LNCaP clone FGC (cell line): Measurements from ENCODE around the gene GAB2.

Source experiments
- DNase-seq: peaks from one replicate; pipeline ENCODE4 v3.0.0-alpha.2; 2011; ENCODE audit warnings: low read depth
- H3K4me3 ChIP-seq: 2 replicates; pipeline ENCODE4 v1.5.1; 2011; ENCODE audit warnings: mild to moderate bottlenecking, low read depth, low read length, control low read depth
- TF ChIP-seq, protein P1 (sequence below): IDR thresholded peaks from 2 replicates; pipeline ENCODE4 v1.5.1; 2012; ENCODE audit warnings: mild to moderate bottlenecking; ENCODE audit not compliant: control insufficient read depth, insufficient read depth; ENCODE audit errors: extremely low read depth

GAB2 gene

DNA sequence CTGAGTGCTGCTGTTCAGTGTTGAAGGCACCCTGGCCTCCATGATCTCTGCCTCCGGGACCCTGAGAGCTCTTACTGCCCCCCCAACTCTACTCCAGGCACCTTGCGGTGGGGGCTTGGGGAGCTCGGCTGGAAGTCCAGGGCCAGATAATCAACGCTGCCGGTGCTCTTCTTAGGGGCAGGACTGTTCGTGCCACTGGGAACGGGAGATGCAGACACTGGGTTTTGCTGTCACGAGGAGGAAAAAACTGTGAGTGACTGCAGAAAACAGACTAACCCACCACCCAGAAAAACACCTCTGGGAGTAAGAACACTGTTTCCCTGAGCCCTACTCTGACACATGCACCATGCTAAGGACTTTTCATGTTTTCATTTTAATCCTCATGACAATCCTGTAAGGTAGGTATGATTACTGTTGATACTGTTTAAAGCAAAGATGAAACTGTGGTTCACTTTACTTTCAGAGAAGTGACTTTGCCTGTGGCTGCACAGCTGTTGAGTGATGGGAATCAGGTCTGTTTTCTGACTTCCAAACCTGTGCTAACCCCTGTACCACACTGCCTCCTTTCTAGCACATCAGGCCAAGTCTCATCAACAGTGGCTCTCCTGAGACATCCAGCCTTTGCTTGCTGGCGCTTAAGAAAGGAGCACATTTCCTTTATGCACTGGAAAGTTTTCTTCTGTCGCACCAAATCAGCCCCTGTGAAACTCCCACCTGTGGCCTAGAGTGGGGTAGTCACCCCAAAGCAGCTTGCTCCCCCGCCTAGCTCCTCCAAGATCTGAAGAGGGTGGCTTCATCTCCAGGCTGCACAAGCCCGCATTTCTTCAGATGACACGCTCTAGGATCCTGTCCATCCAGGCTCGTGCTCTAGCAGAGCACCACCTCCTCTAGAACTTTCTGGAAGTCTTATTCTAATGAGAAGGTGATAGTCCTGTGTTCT lies 197.1 kb downstream of the GAB2 start:
- TF ChIP-seq, protein P1, sequence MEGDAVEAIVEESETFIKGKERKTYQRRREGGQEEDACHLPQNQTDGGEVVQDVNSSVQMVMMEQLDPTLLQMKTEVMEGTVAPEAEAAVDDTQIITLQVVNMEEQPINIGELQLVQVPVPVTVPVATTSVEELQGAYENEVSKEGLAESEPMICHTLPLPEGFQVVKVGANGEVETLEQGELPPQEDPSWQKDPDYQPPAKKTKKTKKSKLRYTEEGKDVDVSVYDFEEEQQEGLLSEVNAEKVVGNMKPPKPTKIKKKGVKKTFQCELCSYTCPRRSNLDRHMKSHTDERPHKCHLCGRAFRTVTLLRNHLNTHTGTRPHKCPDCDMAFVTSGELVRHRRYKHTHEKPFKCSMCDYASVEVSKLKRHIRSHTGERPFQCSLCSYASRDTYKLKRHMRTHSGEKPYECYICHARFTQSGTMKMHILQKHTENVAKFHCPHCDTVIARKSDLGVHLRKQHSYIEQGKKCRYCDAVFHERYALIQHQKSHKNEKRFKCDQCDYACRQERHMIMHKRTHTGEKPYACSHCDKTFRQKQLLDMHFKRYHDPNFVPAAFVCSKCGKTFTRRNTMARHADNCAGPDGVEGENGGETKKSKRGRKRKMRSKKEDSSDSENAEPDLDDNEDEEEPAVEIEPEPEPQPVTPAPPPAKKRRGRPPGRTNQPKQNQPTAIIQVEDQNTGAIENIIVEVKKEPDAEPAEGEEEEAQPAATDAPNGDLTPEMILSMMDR: no peak
- no peak overlapping the region for H3K4me3 ChIP-seq
- DNase-seq: no peak

DNA sequence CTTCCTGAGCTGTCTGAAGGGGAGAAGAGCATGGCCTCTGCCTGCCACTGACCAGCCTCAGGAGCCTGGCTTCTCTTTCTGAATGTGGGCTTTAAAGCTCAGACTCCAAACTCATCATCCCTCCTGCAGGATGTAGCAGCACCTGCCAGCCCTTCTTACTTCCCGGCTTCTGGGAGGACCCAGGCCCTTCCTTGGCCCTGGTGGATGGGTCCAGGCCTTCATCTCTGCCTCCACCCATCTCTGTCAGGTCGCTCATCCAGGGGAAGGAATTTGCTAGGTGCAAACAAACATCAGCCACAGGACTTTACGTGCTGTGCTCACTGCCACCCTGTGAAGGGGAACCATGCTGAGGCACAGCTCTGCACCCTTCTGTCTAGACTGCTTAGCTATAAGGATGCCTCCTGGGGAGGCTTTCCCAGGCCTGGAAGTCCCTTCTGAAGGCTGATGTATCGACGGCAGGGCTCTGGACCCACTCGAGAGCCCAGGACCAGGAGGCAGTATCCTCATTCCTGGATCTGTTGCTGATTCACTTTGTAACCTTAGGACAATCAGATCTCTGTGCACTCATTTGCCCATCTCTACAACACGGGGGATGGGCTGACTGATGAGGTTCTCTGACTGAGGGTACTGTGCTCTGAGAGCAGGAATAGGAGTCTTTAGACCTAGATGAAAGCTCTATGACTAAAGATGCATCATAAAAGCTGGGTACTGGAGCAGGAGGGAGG lies 198.0 kb downstream of the GAB2 start:
- no peak overlapping the region for H3K4me3 ChIP-seq
- TF ChIP-seq, protein P1: no peak

DNA sequence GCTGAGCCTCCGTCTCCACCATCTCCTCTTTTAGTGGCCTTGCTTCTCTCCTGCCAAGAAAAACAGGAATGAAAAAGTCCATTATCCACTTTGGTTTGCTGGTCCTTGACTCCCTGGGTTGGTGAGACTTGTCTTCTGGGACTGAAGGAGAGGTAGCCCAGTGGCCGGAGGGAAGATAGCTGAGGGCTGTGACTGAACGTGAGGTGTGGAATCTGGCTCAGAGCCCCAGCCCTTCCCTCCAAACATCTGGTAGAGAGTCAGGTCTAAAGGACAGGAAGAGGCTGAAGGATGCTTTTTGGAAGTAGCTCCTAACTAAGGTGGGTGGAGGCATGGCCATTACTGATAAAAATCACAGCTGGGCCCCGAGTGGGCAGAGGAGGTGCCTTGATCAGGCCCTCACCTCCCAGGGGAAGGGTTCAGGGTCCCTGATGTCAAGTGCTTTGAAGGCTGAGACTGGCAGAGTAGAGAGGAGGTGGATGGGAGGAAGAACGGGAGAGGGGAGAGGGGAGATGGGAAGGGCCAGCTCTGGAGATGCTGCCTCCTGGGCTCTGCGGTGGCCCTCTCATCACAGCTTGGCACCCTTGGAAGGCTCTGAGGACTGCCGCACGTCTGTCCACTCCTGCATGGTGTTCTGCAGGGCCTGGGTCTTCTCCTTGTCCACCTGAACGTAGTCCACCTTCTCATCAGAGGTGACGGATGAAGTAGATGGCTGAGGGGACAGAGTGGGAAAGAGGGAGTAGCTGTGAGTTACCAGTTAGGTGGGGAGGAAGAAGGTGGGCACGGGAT lies 198.7 kb downstream of the GAB2 start:
- DNase-seq: no peak
- H3K4me3 ChIP-seq: no peak overlapping the region
- TF ChIP-seq, protein P1: no peak

More for the DNA sequence above, 198.0 kb downstream of the GAB2 start:
- DNase-seq: no peak

DNA sequence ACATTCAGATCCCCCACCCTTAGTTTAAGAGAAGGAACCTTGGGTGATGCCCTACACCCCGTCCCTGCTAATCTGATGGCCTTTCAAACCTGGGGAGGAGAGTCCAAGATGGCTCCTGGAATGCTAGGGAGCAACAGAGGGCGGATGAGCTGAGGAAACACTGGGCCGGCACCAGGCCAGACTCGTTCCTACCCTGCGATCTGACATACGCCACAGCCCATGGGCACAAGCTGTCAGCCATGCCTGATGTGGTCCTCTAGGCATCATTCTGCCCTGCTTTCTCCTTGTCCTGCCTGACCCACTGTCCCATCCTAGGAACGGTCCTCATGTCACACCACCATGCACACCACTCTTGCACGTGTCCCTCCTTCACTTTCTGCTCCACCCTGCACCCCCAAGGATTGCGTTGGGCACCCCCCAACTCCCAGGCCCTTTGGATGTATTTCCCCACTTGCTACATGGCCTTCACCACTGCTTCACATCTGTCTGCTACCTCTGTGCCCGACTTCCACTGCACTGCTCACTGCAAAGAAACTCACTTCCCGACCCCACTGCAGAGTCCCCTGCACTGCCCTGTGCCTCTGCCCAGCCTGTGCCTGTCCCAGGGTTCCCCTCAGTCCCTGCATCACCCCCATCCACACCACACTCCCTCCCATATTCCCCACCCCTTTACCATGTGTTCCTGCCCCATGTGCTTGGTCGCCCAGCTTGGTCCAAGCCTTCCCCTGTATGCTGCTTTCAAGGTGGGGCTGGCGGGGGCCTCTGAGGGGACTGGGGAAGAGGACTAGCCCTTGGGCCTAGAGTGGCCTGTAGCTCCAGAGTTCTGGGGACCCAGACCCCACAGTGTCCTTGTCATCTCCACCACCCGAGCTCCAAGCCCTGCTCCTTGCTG lies 199.7 kb downstream of the GAB2 start:
- no peak overlapping the region for H3K4me3 ChIP-seq
- TF ChIP-seq, protein P1: no peak
- DNase-seq: no peak

DNA sequence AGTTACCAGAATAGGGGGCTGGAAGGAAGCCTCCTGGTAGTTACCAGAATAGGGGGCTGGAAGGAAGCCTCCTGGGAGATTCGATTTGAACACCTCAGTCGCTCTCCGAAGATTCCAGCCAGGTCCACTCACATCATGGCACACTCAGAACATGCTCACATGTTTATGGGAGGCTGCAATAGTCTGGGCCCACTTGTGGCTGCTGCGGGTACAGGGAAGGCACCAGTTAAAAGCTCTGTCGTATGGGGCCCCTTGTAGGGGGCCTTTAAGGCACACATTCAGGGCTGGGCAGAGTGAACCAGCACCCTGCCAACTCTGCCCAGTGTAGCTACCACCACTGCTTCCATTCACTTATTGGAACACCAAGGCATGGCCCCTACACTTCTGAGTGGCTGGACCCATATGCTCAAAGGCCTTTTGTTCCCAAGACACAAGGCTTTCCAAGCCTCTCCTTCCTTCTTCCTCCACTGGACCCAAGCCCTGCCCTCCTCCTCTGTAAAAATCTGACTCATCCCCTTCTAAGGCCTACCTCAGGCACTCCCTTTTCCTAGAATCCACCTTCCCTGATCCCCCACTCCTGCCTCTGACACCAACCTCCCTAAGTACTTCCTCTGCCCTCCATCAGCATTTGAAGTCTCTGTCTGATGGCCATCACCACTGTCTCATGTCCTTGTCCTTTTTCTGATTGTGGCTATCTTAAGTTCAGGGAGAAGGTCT lies 200.9 kb downstream of the GAB2 start:
- TF ChIP-seq, protein P1: no peak
- no peak for DNase-seq
- no peak overlapping the region for H3K4me3 ChIP-seq
